ENCODE results near the gene ASIC1.

DNA sequence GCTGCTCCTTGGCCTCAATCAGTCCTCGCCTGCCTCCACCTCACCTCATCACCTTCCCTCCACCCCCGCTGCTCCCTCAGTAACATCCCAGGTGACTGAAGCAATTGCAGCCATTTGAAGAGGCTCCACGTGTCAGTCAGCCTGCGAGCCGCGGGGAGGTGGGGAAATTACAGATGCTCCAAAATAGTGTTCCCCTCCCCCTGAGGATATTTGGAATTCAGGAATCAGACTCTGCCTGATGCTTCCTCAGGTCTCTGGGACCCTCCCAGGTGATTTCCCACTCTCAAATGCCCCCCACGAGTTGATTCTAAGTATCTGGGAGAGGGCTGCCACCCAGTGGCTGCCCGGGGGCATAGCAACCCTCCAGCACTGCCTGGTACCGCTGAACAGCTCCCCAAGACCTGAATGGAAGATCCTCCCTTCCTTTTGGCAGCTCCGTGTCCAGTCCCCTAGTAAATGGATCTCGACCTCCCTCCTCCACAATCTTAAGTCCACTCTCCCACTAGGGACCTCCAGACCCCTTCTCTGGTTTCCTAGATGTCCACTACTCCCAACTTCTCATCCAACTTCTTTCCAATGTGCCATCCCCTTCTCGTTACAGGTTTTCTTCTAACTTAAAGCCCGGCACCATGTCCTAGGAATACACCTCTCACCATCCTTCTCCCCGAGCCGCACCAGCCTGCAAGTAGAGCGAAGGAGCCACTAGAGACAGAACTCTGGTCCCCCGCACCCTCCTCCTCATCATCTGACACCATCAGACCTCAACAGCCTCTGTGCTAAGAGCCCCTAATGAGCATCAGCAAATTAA is 1.4 kb upstream of the ASIC1 start:
- peak; percentile 30 for TF ChIP-seq EZH2 (IDR thresholded peaks at IDR 0.05; ENCODE audit: low read depth, unreplicated experiment)
- TF ChIP-seq, protein P1, sequence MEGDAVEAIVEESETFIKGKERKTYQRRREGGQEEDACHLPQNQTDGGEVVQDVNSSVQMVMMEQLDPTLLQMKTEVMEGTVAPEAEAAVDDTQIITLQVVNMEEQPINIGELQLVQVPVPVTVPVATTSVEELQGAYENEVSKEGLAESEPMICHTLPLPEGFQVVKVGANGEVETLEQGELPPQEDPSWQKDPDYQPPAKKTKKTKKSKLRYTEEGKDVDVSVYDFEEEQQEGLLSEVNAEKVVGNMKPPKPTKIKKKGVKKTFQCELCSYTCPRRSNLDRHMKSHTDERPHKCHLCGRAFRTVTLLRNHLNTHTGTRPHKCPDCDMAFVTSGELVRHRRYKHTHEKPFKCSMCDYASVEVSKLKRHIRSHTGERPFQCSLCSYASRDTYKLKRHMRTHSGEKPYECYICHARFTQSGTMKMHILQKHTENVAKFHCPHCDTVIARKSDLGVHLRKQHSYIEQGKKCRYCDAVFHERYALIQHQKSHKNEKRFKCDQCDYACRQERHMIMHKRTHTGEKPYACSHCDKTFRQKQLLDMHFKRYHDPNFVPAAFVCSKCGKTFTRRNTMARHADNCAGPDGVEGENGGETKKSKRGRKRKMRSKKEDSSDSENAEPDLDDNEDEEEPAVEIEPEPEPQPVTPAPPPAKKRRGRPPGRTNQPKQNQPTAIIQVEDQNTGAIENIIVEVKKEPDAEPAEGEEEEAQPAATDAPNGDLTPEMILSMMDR (conservative IDR thresholded peaks at IDR 0.05; ENCODE audit: low read depth in 2 of 2), result peak; percentile 83 to 99
- TF ChIP-seq JUNB (IDR thresholded peaks at IDR 0.05; ENCODE audit: unreplicated experiment), result no peak
- no peak for TF ChIP-seq EZH2phosphoT487 (IDR thresholded peaks at IDR 0.05; ENCODE audit: unreplicated experiment)
- TF ChIP-seq, protein P2, sequence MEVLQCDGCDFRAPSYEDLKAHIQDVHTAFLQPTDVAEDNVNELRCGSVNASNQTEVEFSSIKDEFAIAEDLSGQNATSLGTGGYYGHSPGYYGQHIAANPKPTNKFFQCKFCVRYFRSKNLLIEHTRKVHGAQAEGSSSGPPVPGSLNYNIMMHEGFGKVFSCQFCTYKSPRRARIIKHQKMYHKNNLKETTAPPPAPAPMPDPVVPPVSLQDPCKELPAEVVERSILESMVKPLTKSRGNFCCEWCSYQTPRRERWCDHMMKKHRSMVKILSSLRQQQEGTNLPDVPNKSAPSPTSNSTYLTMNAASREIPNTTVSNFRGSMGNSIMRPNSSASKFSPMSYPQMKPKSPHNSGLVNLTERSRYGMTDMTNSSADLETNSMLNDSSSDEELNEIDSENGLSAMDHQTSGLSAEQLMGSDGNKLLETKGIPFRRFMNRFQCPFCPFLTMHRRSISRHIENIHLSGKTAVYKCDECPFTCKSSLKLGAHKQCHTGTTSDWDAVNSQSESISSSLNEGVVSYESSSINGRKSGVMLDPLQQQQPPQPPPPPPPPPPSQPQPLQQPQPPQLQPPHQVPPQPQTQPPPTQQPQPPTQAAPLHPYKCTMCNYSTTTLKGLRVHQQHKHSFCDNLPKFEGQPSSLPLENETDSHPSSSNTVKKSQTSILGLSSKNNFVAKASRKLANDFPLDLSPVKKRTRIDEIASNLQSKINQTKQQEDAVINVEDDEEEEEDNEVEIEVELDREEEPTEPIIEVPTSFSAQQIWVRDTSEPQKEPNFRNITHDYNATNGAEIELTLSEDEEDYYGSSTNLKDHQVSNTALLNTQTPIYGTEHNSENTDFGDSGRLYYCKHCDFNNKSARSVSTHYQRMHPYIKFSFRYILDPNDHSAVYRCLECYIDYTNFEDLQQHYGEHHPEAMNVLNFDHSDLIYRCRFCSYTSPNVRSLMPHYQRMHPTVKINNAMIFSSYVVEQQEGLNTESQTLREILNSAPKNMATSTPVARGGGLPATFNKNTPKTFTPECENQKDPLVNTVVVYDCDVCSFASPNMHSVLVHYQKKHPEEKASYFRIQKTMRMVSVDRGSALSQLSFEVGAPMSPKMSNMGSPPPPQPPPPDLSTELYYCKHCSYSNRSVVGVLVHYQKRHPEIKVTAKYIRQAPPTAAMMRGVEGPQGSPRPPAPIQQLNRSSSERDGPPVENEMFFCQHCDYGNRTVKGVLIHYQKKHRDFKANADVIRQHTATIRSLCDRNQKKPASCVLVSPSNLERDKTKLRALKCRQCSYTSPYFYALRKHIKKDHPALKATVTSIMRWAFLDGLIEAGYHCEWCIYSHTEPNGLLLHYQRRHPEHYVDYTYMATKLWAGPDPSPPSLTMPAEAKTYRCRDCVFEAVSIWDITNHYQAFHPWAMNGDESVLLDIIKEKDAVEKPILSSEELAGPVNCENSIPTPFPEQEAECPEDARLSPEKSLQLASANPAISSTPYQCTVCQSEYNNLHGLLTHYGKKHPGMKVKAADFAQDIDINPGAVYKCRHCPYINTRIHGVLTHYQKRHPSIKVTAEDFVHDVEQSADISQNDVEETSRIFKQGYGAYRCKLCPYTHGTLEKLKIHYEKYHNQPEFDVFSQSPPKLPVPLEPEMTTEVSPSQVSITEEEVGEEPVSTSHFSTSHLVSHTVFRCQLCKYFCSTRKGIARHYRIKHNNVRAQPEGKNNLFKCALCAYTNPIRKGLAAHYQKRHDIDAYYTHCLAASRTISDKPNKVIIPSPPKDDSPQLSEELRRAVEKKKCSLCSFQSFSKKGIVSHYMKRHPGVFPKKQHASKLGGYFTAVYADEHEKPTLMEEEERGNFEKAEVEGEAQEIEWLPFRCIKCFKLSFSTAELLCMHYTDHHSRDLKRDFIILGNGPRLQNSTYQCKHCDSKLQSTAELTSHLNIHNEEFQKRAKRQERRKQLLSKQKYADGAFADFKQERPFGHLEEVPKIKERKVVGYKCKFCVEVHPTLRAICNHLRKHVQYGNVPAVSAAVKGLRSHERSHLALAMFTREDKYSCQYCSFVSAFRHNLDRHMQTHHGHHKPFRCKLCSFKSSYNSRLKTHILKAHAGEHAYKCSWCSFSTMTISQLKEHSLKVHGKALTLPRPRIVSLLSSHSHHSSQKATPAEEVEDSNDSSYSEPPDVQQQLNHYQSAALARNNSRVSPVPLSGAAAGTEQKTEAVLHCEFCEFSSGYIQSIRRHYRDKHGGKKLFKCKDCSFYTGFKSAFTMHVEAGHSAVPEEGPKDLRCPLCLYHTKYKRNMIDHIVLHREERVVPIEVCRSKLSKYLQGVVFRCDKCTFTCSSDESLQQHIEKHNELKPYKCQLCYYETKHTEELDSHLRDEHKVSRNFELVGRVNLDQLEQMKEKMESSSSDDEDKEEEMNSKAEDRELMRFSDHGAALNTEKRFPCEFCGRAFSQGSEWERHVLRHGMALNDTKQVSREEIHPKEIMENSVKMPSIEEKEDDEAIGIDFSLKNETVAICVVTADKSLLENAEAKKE (CRISPR knock-in tag; IDR thresholded peaks at IDR 0.05), result no peak
- no peak for TF ChIP-seq POLR2AphosphoS5 (IDR thresholded peaks at IDR 0.05; ENCODE audit: low read depth)
- no peak for TF ChIP-seq CREB1 (CRISPR knock-in tag; IDR thresholded peaks at IDR 0.05; ENCODE audit: low read depth)
- TF ChIP-seq REST (IDR thresholded peaks at IDR 0.05; ENCODE audit: unreplicated experiment), result no peak
- TF ChIP-seq NANOG (IDR thresholded peaks at IDR 0.05; ENCODE audit: borderline replicate concordance), result no peak
- TF ChIP-seq ZNF114 (CRISPR knock-in tag; IDR thresholded peaks at IDR 0.05), result no peak
- no peak for TF ChIP-seq ETS1 (IDR thresholded peaks at IDR 0.05)
- TF ChIP-seq STAT1 (IDR thresholded peaks at IDR 0.05; ENCODE audit: unreplicated experiment), result no peak
- TF ChIP-seq ZNF331 (CRISPR knock-in tag; IDR thresholded peaks at IDR 0.05; ENCODE audit: low read depth), result no peak
